Kidney capillary endothelial cell (primary cell): ENCODE data around the gene ALMS1.
"Not testable (repeated sequence)": the region's sequence is repeated elsewhere in the genome, so short reads cannot be mapped to it uniquely, and the experiment has no call there.

Experiments
- DNase-seq: peaks from one replicate; pipeline ENCODE4 v3.0.0-alpha.2; 2018; ENCODE audit warnings: low spot score

The ALMS1 gene

DNA sequence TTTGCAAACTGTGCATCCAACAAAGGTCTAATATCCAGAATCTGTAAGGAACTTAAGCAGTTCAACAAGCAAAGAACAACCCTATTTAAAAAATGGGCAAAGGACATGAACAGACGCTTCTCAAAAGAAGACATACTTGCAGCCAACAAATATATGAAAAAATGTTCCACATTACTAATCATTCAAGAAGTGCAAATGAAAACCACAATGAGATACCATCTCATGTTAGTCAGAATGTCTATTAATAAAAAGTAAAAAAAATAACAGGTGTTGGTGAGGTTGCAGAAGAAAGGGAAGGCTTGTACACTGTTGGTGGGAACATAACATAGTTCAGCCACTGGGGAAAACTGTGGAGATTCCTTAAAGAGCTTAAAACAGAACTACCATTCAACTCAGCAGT, 130.4 kb downstream of the ALMS1 start:
- no peak for DNase-seq

DNA sequence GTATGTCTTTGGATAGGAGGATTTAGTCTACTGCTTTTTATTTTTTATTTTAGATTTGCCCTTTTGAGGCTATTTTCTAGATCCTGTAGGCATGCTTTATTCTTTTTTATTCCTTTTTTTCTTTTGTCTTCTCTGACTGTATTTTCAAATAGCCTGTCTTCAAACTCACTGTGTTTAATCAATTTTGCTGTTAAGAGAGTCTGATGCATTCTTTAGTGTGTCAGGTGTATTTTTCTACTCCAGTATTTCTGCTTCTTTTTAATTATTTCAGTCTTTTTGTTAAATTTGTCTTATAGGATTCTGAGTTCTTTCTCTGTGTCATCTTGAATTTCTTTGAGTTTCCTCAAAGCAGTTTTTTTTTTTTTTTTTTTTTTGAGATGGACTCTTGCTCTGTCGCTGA, 143.1 kb downstream of the ALMS1 start:
- no peak for DNase-seq

DNA sequence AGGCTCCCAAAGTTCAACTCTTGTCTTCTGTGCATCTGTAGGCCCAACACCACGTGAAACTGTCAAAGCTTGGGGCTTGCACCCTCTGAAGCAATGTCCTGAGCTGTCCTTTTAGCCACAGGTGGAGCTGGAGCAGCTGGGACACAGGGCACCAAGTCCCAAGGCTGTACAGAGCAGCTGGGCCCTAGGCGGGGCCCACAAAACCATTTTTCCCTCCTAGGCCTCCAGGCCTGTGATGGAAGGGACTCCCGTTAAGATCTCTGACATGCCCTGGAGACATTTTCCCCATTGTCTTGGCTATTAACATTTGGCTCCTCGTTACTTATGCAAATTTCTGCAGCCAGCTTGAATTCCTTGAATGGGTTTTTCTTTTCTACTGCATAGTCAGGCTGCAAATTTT, 145.1 kb downstream of the ALMS1 start:
- DNase-seq, result not testable (repeated sequence)

DNA sequence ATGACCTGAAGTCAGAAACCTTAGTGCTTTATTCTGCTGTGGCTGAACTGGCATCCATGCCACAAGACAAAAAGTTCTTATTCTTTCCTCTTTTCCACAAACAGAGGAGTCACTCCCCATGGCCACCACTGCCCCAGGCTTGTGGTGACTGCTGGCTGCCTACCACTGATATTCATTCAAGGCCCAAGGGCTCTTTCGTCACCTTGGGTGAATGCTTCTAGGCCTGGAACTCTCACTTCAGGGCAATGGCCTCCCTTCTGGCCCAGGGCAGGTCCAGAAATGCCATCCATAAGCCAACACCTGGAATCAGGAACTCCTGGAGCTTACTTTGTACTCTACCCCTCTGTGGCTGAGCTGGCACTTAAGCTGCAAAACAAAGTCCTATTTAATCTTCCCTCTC, 146.7 kb downstream of the ALMS1 start:
- no peak for DNase-seq

DNA sequence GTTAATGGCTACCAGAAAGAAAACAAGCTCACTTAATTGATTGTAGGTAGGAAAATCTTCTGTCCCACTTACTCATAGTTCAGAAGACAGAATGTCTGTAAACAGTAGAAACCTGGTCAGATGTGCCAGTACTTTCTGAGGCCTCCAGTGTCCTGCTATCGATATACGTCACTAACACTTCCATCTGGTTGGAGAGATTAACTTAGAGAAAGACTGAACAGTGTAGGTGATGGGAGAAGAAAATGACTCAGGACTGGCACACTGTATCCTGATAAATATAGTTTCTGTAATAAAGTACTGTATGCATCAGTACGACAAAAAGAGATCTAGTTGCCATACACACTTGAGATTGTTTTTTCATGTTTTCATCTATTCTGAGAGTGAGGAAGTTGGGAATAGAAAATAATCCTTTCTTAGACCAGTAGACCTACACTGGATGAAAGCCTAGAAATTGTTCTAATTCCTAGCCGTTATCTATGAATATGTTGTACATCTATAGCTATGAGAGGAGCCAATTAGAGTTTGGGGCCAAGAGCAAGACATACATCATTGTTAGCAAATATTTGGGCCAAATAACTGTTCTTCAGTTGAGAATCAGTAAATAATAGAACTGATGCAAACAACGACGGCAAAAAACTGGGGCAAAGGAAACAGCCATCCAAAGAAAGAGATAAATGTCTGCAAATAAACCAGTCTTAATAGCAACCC, 150.7 kb downstream of the ALMS1 start:
- no peak for DNase-seq

DNA sequence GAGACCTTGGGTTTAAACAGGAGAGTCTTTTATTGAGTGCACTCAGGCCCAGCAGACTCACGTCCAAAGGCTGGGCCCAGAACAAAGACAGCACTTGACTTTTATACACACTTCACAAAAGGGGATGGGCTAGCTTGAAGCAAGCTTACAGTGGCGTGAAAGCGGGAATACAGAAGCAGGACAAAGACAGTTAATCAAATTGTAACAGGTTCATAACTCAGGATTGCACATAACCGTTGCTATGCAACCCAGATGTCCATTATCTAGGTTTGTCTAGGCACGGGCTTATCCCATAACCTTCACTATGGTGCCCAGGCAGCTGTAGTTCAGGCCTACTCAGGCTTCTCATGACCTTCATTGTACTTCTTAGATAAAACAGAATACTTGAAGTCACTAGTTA, 175.2 kb downstream of the ALMS1 start:
- not testable (repeated sequence) for DNase-seq

DNA sequence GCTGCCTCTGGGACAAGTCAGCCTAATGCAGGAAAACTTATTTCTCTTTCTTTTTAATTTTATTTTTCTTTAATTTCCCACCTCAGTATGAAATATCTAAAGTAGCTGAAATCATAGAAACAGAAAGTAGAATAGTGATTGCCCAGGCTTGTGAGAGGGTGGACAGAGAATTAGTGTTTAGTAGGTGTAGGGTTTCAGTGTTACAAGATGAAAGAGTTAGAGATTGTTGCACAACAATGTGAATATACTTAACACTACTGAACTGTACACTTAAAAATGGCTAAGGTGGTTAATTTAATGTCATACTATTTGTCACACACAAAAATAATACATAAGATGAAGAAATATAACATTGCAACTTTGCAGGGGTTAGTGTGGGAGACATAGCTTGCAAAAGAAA, 175.8 kb downstream of the ALMS1 start:
- DNase-seq, result no peak

DNA sequence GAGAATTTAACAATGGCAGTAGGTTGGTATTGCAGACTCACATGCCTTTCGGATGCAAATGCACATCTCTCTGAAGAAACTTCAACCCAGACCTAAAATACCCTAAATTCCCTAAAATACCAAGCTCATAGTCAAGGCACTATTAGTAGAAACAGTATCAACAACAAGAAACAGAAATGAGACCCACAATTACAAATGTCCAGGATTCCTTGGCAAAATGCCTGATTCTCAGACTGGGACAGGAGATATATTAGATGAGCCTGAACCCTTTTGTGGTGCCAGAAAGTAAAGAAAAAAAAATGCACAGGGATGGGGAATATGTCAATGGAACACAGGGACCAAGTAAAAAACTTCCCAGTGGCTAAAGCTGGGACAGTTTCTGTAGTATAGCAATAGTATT, 179.3 kb downstream of the ALMS1 start:
- no peak for DNase-seq

DNA sequence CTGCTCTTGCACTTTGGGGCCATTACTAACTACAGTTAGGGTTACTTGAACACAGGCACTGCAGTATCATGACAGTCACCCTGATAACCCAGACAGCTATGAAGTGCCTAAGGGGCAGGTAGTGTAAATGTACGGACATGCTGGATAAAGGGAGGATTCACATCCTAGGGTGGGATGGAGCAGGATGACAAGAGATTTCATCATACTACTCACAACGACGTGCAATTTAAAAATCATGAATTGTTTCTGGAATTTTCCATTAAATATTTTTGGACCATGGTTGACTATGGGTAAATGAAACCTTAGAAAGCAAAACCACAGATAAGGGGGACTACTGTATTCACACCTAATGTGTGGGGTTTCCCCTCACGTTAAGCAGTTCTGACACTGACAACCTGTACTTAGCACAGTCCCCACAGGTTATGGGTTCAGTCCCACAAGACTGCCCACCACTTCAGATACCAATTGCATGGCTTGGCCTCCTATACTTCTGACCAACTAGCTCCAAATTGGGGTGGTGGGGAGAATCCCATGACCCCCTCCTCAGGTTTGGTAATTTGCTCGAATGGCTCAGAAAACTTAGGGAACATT, 180.7 kb downstream of the ALMS1 start:
- DNase-seq, result no peak

DNA sequence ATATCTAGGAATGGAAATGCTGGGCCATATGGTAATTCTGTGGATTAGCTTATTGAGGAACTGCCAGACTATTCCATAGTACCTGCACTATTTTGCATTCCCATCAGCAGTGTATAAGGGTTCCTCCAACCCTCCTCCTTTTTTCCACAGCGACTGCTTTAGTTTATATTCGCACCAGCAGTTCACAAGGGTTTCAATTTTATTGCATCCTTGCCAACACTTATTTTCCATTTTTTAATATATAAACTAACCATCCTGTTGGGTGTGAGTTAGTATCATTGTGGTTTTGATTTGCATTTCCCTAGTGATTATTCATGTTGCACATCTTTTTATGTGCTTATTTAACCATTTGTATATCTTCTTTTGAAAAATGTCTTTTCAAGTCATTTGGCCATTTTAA, 189.6 kb downstream of the ALMS1 start:
- DNase-seq, result no peak

DNA sequence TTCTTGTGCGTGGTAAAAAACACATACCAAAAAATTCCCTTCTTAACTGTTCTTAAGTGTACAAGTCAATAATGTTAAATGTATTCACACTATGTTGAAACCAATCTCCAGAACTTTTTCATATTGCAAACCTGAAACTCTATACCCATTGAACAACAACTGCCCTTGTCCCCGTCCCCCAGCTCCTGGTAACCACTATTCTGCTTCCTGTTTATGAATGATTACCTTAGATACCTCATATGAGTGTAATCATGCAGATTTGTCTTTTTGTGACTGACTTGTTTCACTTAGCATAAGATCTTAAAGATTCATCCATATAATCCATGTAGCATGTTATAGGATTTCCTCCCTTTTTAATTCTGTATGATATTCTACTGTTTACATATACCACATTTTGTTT, 196.7 kb downstream of the ALMS1 start:
- no peak for DNase-seq

DNA sequence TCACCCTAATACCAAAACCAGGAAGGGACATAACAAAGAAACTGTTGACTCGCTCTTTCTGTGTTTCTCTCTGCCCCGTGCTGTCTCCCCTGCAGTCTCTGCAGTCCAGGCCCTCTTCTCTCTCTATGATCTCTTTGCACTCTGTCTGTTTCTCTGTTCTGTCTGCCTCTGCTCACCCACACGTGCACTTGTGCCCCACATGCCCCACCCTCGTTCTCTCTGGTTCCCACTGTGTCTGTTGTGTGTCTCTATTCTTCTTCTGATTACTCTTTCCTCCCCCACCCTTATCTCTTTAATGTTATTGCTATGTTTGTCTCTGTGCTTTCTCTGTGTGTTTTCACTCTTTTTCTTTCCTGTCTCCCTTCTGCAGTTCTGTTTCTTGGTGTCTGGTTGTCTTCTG, 202.5 kb downstream of the ALMS1 start:
- no peak for DNase-seq

DNA sequence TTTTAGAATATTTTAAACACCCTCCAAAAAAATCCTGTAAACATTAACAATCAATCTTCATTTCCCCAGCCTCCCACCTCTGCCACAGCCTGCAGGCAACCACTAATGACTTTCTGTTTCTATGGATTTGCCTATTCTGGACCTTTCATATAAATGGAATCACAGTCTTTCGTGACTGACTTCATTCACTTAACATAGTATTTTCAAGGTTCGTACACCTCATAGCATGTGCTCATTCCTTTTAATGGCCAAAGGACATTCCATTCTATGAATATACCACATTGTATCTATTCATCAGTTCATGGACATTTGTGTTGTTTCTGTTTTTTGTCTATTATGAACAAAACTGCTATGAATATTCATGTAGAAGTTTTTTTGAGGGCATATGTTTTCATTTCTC, 208.0 kb downstream of the ALMS1 start:
- no peak for DNase-seq

DNA sequence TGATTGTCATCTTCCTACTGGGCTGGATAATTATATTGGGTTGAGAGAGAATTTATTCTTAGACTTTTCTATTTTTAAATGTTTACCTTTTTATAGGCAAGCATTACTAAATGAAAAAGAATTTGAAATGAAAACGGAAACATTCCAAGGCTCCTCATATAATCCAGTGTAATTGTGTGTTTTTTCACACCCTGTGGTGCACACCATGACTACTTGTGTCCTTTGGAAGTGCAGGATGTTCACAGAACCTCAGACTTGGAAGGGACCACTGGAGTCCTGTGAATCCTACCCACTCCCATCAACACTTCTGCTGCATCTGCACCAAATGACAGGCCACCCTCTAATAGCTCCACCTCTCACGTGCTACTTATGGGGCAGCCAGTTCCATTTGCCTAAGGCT, 208.6 kb downstream of the ALMS1 start:
- DNase-seq, result no peak

DNA sequence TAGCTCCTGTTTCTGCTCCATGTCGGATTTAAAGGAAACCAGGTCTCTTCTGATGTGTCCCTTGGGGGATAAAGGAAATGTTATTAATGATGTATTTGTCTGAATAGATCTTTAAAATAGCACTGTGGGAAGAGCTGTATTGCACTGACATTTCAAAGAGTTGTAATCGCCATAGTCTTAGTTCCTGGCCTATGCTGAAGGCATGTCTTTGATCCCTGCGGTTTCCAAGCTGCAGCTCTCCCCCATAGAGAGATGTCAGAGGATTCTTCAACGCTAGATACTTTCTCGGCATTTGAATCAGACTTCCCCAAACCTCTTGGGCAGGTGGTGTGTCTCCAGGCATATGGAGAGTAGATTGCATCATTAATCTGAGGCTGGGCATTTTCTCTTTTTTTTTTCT, 216.1 kb downstream of the ALMS1 start:
- no peak for DNase-seq

DNA sequence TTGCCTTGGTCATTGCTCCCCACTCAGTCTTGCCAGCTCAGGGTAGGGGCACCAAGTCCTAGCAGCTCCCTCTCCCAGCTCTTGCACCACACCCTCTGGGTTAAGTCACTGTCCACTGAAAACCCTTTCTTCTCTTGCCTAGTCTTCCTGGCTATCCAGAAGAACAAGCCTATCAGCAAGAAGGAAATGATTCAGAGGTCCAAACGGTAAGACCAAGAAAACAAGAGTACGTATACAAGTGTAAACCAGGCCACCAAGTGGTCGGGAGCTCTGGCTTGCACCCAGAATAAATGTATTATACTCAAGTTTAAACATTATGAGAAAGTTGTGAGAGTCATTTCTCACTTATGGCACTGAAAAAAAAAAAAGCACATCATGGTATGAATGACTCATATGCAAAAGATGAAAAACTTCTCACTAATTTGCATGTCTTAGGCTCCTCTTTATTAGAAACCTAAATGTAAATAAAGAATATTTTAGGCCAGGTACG, 217.5 kb downstream of the ALMS1 start:
- DNase-seq, result not testable (repeated sequence)

DNA sequence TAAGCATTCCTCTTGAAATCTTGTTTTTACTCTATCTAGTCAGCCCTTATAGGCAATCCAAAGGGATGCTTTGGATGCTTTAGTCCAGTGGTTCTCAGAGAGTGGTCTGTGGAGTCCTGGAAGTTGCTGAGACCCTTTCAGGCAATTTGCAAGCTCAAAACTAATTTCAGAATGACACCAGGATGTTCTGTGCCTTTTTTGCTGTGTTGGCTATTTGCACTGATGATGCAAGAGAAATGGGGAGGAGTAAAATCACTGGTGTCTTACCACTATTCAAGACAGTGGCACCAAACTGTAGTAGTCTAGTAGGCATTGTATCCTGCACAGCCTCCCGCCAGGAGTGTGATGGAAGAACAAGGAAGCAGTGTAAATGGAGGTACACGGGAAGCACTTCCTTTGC, 219.0 kb downstream of the ALMS1 start:
- DNase-seq, result not testable (repeated sequence)

DNA sequence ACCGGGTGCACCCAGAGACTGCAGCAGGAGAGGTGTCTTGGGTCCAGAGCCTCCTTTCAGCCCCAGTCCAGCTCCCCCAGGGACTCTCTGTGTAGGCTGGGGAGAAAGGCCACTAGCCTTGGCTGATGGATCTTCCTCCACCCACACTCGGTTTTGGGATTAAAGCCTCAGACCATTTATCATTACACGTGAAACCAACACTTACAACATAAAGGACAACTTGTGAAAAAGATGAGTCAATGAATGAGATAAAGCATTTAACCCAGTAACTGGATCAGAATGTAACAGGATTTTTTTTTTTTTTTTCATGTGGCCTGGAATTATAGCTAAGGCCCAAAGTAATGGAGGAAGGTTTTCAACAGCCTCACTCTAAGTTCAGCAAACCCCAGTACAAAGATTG, 224.5 kb downstream of the ALMS1 start:
- DNase-seq, result no peak

DNA sequence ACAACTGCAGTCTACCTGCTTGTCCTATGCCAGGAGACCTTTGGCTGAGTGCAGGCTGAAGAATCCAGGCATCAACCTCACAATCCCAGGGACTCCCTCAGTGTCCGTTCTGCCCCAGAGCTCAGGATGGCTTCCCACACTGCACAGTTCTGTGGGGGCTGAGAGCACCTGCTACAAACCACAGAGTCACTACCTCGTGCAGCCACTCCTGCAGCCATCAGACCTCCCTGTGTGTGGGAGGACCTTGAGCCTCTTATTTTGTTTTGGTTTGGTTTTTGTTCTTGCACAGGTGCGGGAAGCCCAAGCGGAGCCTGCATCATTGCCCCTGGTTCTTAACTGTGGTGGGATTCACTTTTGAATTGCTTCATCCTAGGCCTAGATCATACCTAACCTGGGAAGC, 225.6 kb downstream of the ALMS1 start:
- DNase-seq, result no peak

DNA sequence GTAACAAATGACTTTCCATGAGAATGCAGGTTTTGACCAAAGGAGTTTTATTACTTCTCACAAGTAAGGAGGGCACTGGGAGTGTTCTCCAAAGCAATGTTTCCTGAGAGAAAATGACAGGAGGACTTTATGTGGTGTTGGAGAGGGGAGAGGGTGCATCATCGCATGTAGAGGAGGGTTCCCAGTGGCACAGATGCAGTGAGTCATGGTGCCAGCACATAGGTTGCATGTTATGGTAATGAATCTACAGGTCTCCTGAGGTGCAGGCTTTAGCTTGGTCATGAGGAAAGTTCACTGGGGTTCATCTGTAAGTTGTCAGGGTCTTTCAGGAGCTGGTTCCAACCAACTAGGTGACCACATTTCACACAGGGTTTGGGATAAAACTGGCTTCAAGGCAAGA, 226.2 kb downstream of the ALMS1 start:
- DNase-seq, result no peak

DNA sequence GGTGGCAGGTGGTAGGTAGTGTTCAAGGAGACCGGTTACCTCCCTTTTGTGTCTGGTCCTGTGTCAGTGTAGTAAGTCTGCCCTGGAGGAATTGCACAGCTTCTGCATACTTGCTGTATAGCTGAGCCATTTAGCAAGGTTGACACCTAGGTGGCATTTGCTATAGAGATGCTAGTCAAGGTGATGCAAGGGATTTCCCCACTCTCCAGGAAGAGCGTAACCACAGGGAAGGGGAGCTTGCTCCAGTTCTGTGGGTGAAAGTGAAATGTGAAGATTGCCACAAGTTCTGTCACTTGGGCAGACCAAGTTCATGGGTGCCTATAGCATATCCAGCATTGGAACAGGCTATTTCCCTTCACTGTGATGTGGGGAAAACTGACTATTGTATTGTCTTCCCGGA, 228.5 kb downstream of the ALMS1 start:
- no peak for DNase-seq

DNA sequence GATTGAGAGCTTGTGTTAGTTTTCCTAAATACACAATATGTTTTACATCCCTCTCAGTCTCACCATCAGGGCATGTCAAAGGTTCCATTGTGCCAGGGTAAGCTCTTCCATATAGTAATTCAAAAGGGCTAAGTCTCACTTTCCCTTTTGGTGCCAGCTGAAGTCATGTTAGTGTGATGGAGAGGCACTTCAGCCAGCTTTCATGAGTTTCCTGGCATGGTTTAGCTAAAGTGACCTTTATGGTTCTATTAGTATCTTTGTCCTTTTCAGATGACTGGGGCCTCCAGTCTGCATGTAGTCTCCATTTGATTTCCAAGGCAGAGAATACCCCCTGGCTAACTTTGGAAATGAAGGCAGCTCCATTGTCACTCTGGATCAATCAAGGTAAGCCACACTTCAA, 229.4 kb downstream of the ALMS1 start:
- no peak for DNase-seq

DNA sequence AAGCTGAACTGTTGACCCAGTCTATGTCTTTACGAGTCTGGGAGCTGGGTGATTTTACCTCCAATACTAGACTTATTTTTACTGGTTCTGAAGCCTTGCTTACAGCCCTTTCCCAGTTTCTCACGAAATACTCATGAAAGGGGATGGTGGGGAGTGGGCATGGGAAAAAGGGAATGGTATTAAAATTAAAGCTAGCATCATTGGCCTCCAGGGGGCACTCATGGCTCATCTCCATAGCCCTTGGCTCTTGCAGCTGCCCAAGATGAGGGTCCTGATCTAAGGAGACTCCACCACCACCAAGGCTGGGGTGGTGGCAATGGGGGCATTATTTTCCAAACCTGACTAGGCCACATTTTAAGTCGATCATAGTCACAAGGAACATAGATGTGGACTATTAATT, 234.3 kb downstream of the ALMS1 start:
- not testable (repeated sequence) for DNase-seq

DNA sequence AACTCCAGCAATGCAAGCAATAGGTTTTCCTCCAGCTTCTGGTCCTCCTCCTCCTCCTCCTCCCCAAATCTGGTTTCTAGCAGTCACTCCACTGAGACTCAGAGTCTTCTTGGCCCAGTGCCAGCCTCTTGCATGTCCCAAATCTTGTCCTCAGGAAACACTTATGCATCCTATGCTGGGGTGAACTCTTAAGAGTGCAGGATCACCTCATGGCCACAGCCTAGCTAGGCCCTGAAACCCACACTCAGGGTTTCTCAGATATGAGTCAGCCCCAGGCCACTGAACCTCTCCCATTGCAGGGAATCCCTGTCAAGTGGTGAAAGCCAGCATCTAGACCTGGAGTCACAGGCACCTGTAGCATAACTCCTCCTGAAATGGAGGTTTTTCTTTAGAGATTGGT, 238.4 kb downstream of the ALMS1 start:
- not testable (repeated sequence) for DNase-seq
